T-cell (primary cell): ENCODE results near the gene ZNF775. TPM values are rescaled to one million over a fixed set of nuclear protein-coding genes. Genes with fewer than 3 reads are reported as not detected.

ENCODE experiments used
- ATAC-seq, 4 experiments: fragments of 200-7000 bp in 3 of 4; fragments of 150-1000 bp in 1 of 4; cut with Tn5 transposase; replicated peaks in 1 of 4; 1 replicate in 3 of 4; 2 replicates in 1 of 4; pipeline ENCODE4 v1.10.0; 2021; ENCODE audit warnings: moderate library complexity in 3 of 4, mild to moderate bottlenecking in 2 of 4, moderate number of reproducible peaks in 1 of 4
- CTCF ChIA-PET, 2 donors: fragments of 300-600 bp; sonication (Branson Sonifier 250); formaldehyde crosslinking; loops; one replicate each; lab custom pipeline; 2022; ENCODE audit warnings: antibody characterized with exemption in 2 of 2; lab: Charles Lee
- POLR2A ChIA-PET, 2 donors: fragments of 300-600 bp; sonication (Branson Sonifier 250); formaldehyde crosslinking; loops; one replicate each; lab custom pipeline; 2022; ENCODE audit warnings: antibody characterized with exemption in 2 of 2; lab: Charles Lee
- DNase-seq, 35 experiments: peaks; one replicate each; pipeline versions ENCODE4 v3.0.0 to v3.0.0-alpha.2; 2013 to 2023
- H3K27ac ChIP-seq: one replicate; pipeline ENCODE4 v1.5.1; 2013; ENCODE audit warnings: low read length
- H3K27me3 ChIP-seq, 2 experiments: replicated peaks in 1 of 2; 1 replicate in 1 of 2; 2 replicates in 1 of 2; pipeline versions ENCODE4 v1.6.1 to v1.7.0; 2013; ENCODE audit warnings: low read length in 1 of 2, mixed read lengths in 1 of 2; ENCODE audit not compliant: control insufficient read depth in 2 of 2, insufficient read depth in 2 of 2; ENCODE audit errors: extremely low read depth in 1 of 2
- H3K36me3 ChIP-seq, 2 donors: 1 replicate in 1 of 2; 2 replicates in 1 of 2; pipeline versions ENCODE4 v1.6.1 to v1.7.0; 2013; ENCODE audit warnings: low read length in 1 of 2; ENCODE audit not compliant: control insufficient read depth in 2 of 2, insufficient read depth in 1 of 2; ENCODE audit errors: extremely low read depth in 1 of 2
- H3K4me1 ChIP-seq, 2 experiments: 1 replicate in 1 of 2; 2 replicates in 1 of 2; pipeline versions ENCODE4 v1.6.1 to v1.7.0; 2013; ENCODE audit warnings: low read length in 2 of 2, mixed read lengths in 1 of 2; ENCODE audit not compliant: insufficient read depth in 2 of 2, control insufficient read depth in 1 of 2; ENCODE audit errors: extremely low read depth in 1 of 2
- H3K4me3 ChIP-seq, 2 donors: 1 replicate in 1 of 2; 2 replicates in 1 of 2; pipeline versions ENCODE4 v1.5.1 to v1.7.0; 2013; ENCODE audit warnings: mild to moderate bottlenecking in 2 of 2, low read length in 1 of 2, moderate library complexity in 1 of 2; ENCODE audit not compliant: control insufficient read depth in 1 of 2; ENCODE audit errors: extremely low read depth in 1 of 2
- H3K9me3 ChIP-seq: 2 replicates; pipeline ENCODE4 v1.7.0; 2013
- H3K27ac Mint-ChIP-seq, 2 donors: one replicate each; pipeline ENCODE4 v1.8.0; 2020 to 2021; ENCODE audit warnings: mild to moderate bottlenecking in 2 of 2, mixed read lengths in 2 of 2
- H3K27me3 Mint-ChIP-seq, 2 donors: one replicate each; pipeline ENCODE4 v1.8.0; 2021 to 2022; ENCODE audit warnings: mixed read lengths in 2 of 2
- H3K36me3 Mint-ChIP-seq: one replicate; pipeline ENCODE4 v1.8.0; 2021; ENCODE audit warnings: mixed read lengths
- H3K4me1 Mint-ChIP-seq, 3 donors: one replicate each; pipeline ENCODE4 v1.8.0; 2020 to 2022; ENCODE audit warnings: mixed read lengths in 3 of 3, mild to moderate bottlenecking in 1 of 3
- H3K4me3 Mint-ChIP-seq, 3 donors: one replicate each; pipeline ENCODE4 v1.8.0; 2020 to 2022; ENCODE audit warnings: mild to moderate bottlenecking in 3 of 3, mixed read lengths in 3 of 3, moderate library complexity in 3 of 3
- H3K9me3 Mint-ChIP-seq, 3 donors: one replicate each; pipeline ENCODE4 v1.8.0; 2020 to 2022; ENCODE audit warnings: mixed read lengths in 3 of 3
- WGBS: methylation state at CpG from one replicate; pipeline ENCODE4 v1.1.5; 2013; ENCODE audit warnings: missing lambda C conversion rate; ENCODE audit not compliant: insufficient coverage; 5-methylcytosine and 5-hydroxymethylcytosine counted together
- total RNA-seq, 35 experiments: library from RNA in 6 of 35; stranded (reverse) in 6 of 35; fragments of 120-200 nt in 1 of 35; gene quantifications; one replicate each; pipeline versions ENCODE4 v1.2.1 to v1.2.4 and lab custom pipeline; 2013 to 2026

ZNF775 gene
- total RNA-seq, 5 donors from 2014 or later (not counting 1 experiment from before 2014, with no cell fraction given): 1.9 to 8.6 (median 6.3) TPM

- DNase-seq (no peak), ATAC-seq (no peak)
- H3K27me3 Mint-ChIP-seq: no peaks in the 10 kb centered on the region
- Histone ChIP-seq H3K27me3 (no peaks in the 10 kb centered on the region), H3K4me3 (no peak overlapping the region), H3K9me3 (no peaks in the 10 kb centered on the region), H3K27ac (no peak overlapping the region), H3K4me1 (peaks cover 3 to 12% of the 10 kb centered on the region in 2 experiments), H3K36me3 (peaks cover 7 to 30% of the 10 kb centered on the region in 2 donors)
- peak overlapping the region in 1 of 2 donors; percentile 39 for H3K27ac Mint-ChIP-seq
- POLR2A ChIA-PET: no interaction called here
- H3K4me1 Mint-ChIP-seq: peaks cover 12 to 22% (median 15%) of the 10 kb centered on the region in 3 donors
- CTCF ChIA-PET: no interaction called here
- whole genome bisulfite sequencing: 91% methylated on average over 11 of the region's 11 CpGs
- no peak overlapping the region for H3K4me3 Mint-ChIP-seq
- no peaks in the 10 kb centered on the region for H3K9me3 Mint-ChIP-seq
- peaks cover 21% of the 10 kb centered on the region for H3K36me3 Mint-ChIP-seq
Observed at GRCh38 chr7:150411606-150412005, 32.5 kb downstream of the ZNF775 start.

GRCh38 chr7:150412016-150412415, 32.9 kb downstream of the ZNF775 start:
- H3K9me3 ChIP-seq: no peaks in the 10 kb centered on the region
- DNase-seq (no peak), ATAC-seq (no peak)
- no peak overlapping the region for H3K27ac ChIP-seq
- H3K9me3 Mint-ChIP-seq: no peaks in the 10 kb centered on the region
- ChIA-PET CTCF (interaction anchor here in 1 of 2 donors (0.6 kb wide), 1 partner anchor 56 kb away, joined by 3 read pairs; no protein-coding TSS in a partner anchor), POLR2A (no interaction called here)
- no peaks in the 10 kb centered on the region for H3K27me3 Mint-ChIP-seq
- peaks cover 9 to 19% (median 11%) of the 10 kb centered on the region in 3 donors for H3K4me1 Mint-ChIP-seq
- H3K4me1 ChIP-seq: peaks cover 0 to 9% of the 10 kb centered on the region in 2 experiments
- no peak overlapping the region for H3K4me3 ChIP-seq
- H3K27me3 ChIP-seq: no peaks in the 10 kb centered on the region
- peak overlapping the region in 1 of 2 donors; percentile 39 for H3K27ac Mint-ChIP-seq
- peaks cover 7 to 30% of the 10 kb centered on the region in 2 donors for H3K36me3 ChIP-seq
- H3K4me3 Mint-ChIP-seq: no peak overlapping the region
- 100% methylated on average over 2 of the region's 11 CpGs for WGBS
- H3K36me3 Mint-ChIP-seq: peaks cover 19% of the 10 kb centered on the region

- peaks cover 17% of the 10 kb centered on the region for H3K36me3 Mint-ChIP-seq
- ChIA-PET POLR2A (no interaction called here), CTCF (interaction anchor here in 1 of 2 donors (0.6 kb wide), 1 partner anchor 57 kb away, joined by 3 read pairs; no protein-coding TSS in a partner anchor)
- DNase-seq (no peak), ATAC-seq (no peak)
- peaks cover 0 to 3% of the 10 kb centered on the region in 2 experiments for H3K4me1 ChIP-seq
- H3K9me3 Mint-ChIP-seq: no peaks in the 10 kb centered on the region
- H3K36me3 ChIP-seq: peaks cover 7 to 30% of the 10 kb centered on the region in 2 donors
- H3K4me1 Mint-ChIP-seq: peaks cover 6 to 17% (median 9%) of the 10 kb centered on the region in 3 donors
- H3K4me3 Mint-ChIP-seq: no peak overlapping the region
- WGBS: 95% methylated on average over 36 of the region's 37 CpGs
- no peaks in the 10 kb centered on the region for H3K27me3 Mint-ChIP-seq
- H3K27me3 ChIP-seq: no peaks in the 10 kb centered on the region
- no peaks in the 10 kb centered on the region for H3K9me3 ChIP-seq
- H3K27ac ChIP-seq: no peak overlapping the region
- H3K27ac Mint-ChIP-seq: no peak overlapping the region
- H3K4me3 ChIP-seq: no peak overlapping the region
Observed at GRCh38 chr7:150412518-150413488, 33.7 kb downstream of the ZNF775 start.

- no peaks in the 10 kb centered on the region for H3K9me3 Mint-ChIP-seq
Observed at GRCh38 chr7:150413640-150414081, 34.5 kb downstream of the ZNF775 start.

GRCh38 chr7:150415161-150416153, 36.3 kb downstream of the ZNF775 start:
- no peaks in the 10 kb centered on the region for H3K9me3 Mint-ChIP-seq
- Histone ChIP-seq H3K9me3 (no peaks in the 10 kb centered on the region), H3K4me1 (no peaks in the 10 kb centered on the region), H3K27me3 (no peaks in the 10 kb centered on the region), H3K36me3 (peaks cover 0 to 15% of the 10 kb centered on the region in 2 donors), H3K27ac (no peak overlapping the region), H3K4me3 (no peak overlapping the region)
- H3K4me1 Mint-ChIP-seq: peaks cover 0 to 8% (median 1%) of the 10 kb centered on the region in 3 donors
- H3K27ac Mint-ChIP-seq: no peak overlapping the region
- ChIA-PET POLR2A (interaction anchor here in 1 of 2 donors (0.5 kb wide), 2 partner anchors 10 to 22 kb away, joined by 4 to 5 read pairs; no protein-coding TSS in a partner anchor), CTCF (no interaction called here)
- no peak for DNase-seq
- peaks cover 11% of the 10 kb centered on the region for H3K36me3 Mint-ChIP-seq
- WGBS: 92% methylated on average over 17 of the region's 19 CpGs
- ATAC-seq: no peak
- no peaks in the 10 kb centered on the region for H3K27me3 Mint-ChIP-seq
- no peak overlapping the region for H3K4me3 Mint-ChIP-seq

More at GRCh38 chr7:150413640-150414081, 34.5 kb downstream of the ZNF775 start:
- H3K36me3 ChIP-seq: peaks cover 7 to 28% of the 10 kb centered on the region in 2 donors
- Mint-ChIP-seq H3K27ac (no peak overlapping the region), H3K4me1 (peaks cover 4 to 13% (median 6%) of the 10 kb centered on the region in 3 donors), H3K4me3 (no peak overlapping the region), H3K27me3 (no peaks in the 10 kb centered on the region), H3K36me3 (peaks cover 14% of the 10 kb centered on the region)
- no peak overlapping the region for H3K4me3 ChIP-seq
- ChIA-PET CTCF (interaction anchor here in 1 of 2 donors (0.6 kb wide), 2 partner anchors 11 to 605 kb away, joined by 3 read pairs; no protein-coding TSS in a partner anchor), POLR2A (no interaction called here)
- WGBS: 97% methylated on average over 5 of the region's 11 CpGs
- H3K27ac ChIP-seq: no peak overlapping the region
- no peaks in the 10 kb centered on the region for H3K9me3 ChIP-seq
- H3K27me3 ChIP-seq: no peaks in the 10 kb centered on the region
- ATAC-seq (no peak), DNase-seq (no peak)
- peaks cover 0 to 3% of the 10 kb centered on the region in 2 experiments for H3K4me1 ChIP-seq
